ENCODE measurements around the gene SLC38A4. TPM values are rescaled to one million over a fixed set of nuclear protein-coding genes. Genes with fewer than 3 reads are reported as not detected.

Gene SLC38A4
- total RNA-seq, 1 donor from 2014 or later, result not detected

- no peak overlapping the region for H3K27ac Mint-ChIP-seq
- no peaks in the 10 kb centered on the region for H3K9me3 Mint-ChIP-seq
- no peak for TF ChIP-seq CTCF (IDR thresholded peaks at IDR 0.05)
- no peak for ATAC-seq (ENCODE audit: low read depth)
- no peaks in the 10 kb centered on the region for H3K36me3 Mint-ChIP-seq (ENCODE audit: low read depth)
- H3K4me3 Mint-ChIP-seq, result no peak overlapping the region
- intact Hi-C loops (cut with micrococcal nuclease), result no loop called here
- H3K27me3 Mint-ChIP-seq, result no peaks in the 10 kb centered on the region
- POLR2A ChIA-PET, result no interaction called here
- DNase-seq, result no peak
- H3K4me1 Mint-ChIP-seq, result no peaks in the 10 kb centered on the region
- CTCF ChIA-PET, result no interaction called here
These were observed 27.7 kb downstream of the SLC38A4 start for GRCh38 chr12:46798056-46798455.

- no peaks in the 10 kb centered on the region for H3K27me3 Mint-ChIP-seq
- CTCF ChIA-PET, result no interaction called here
- no peak for TF ChIP-seq CTCF (IDR thresholded peaks at IDR 0.05)
- ATAC-seq (ENCODE audit: low read depth) (no peak), DNase-seq (no peak)
- H3K4me3 Mint-ChIP-seq, result no peak overlapping the region
- POLR2A ChIA-PET, result no interaction called here
- H3K4me1 Mint-ChIP-seq, result no peaks in the 10 kb centered on the region
- no peaks in the 10 kb centered on the region for H3K9me3 Mint-ChIP-seq
- H3K27ac Mint-ChIP-seq, result no peak overlapping the region
- intact Hi-C loops (cut with micrococcal nuclease), result no loop called here
- no peaks in the 10 kb centered on the region for H3K36me3 Mint-ChIP-seq (ENCODE audit: low read depth)
These were observed 29.8 kb downstream of the SLC38A4 start for GRCh38 chr12:46795988-46796387.

- intact Hi-C loops (cut with micrococcal nuclease), result no loop called here
- H3K27ac Mint-ChIP-seq, result no peak overlapping the region
- no peak for TF ChIP-seq CTCF (IDR thresholded peaks at IDR 0.05)
- no peaks in the 10 kb centered on the region for H3K9me3 Mint-ChIP-seq
- CTCF ChIA-PET, result no interaction called here
- POLR2A ChIA-PET, result no interaction called here
- no peaks in the 10 kb centered on the region for H3K27me3 Mint-ChIP-seq
- no peak for DNase-seq
- H3K4me1 Mint-ChIP-seq, result no peaks in the 10 kb centered on the region
- H3K36me3 Mint-ChIP-seq (ENCODE audit: low read depth), result no peaks in the 10 kb centered on the region
- no peak overlapping the region for H3K4me3 Mint-ChIP-seq
- ATAC-seq (ENCODE audit: low read depth), result no peak
These were observed 31.1 kb downstream of the SLC38A4 start for GRCh38 chr12:46794593-46795190.

- DNase-seq, result no peak
- no peaks in the 10 kb centered on the region for H3K9me3 Mint-ChIP-seq
- H3K4me3 Mint-ChIP-seq, result no peak overlapping the region
- H3K4me1 Mint-ChIP-seq, result no peaks in the 10 kb centered on the region
- no peaks in the 10 kb centered on the region for H3K36me3 Mint-ChIP-seq (ENCODE audit: low read depth)
- H3K27ac Mint-ChIP-seq, result no peak overlapping the region
- TF ChIP-seq CTCF (IDR thresholded peaks at IDR 0.05), result no peak
- ChIA-PET CTCF (no interaction called here), POLR2A (no interaction called here)
- intact Hi-C loops (cut with micrococcal nuclease), result no loop called here
- H3K27me3 Mint-ChIP-seq, result no peaks in the 10 kb centered on the region
- no peak for ATAC-seq (ENCODE audit: low read depth)
These were observed 32.9 kb downstream of the SLC38A4 start for GRCh38 chr12:46792925-46793324.

GRCh38 chr12:46790066-46790465 lies 35.7 kb downstream of the SLC38A4 start:
- no peak for TF ChIP-seq CTCF (IDR thresholded peaks at IDR 0.05)
- Mint-ChIP-seq H3K36me3 (ENCODE audit: low read depth) (no peaks in the 10 kb centered on the region), H3K4me3 (no peak overlapping the region), H3K4me1 (no peaks in the 10 kb centered on the region), H3K27ac (no peak overlapping the region), H3K27me3 (no peaks in the 10 kb centered on the region), H3K9me3 (no peaks in the 10 kb centered on the region)
- ATAC-seq (ENCODE audit: low read depth), result no peak
- CTCF ChIA-PET, result no interaction called here
- POLR2A ChIA-PET, result no interaction called here
- intact Hi-C loops (cut with micrococcal nuclease), result no loop called here
- DNase-seq, result no peak

All from activated B cell treated with CpG ODN at 0.5 μM for 24 hours (primary cell).